NCI-H2171 (cell line): Measurements from ENCODE around the gene GNRHR.
"Not testable (repeated sequence)": the region's sequence is repeated elsewhere in the genome, so short reads cannot be mapped to it uniquely, and the experiment has no call there.

ENCODE experiments used
- DNase-seq: peaks from one replicate; lab custom pipeline; 2025; lab: John Stamatoyannopoulos, UW

Gene GNRHR

GRCh38 chr4:67754288-67754687, at the start of gene GNRHR:
TSS of gene GNRHR (minus strand) at chr4:67754388. CDS start at chr4:67754335, 53 bp downstream.
- no peak for DNase-seq

DNA sequence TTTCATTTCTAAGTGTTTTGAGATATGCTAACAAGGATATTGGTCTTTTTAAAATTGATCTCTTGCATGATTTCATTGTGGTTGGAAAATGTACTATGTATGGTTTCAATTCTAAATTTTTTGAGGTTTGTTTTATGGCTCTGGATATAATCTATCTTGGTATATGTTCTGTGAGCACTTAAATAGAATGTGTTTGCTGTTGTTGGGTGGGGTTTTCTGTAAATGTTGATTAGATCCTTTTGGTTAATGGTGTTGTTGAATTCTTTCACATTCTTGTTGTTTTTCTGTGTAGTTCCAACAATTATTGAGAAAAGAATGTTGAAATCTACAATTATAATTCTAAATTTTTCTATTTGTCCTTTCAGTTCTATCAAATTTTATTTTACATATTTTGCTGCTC, 42.6 kb upstream of the GNRHR start:
- DNase-seq = no peak

- no peak for DNase-seq
Measured at GRCh38 chr4:67790721-67791120, 36.5 kb upstream of the GNRHR start.

DNA sequence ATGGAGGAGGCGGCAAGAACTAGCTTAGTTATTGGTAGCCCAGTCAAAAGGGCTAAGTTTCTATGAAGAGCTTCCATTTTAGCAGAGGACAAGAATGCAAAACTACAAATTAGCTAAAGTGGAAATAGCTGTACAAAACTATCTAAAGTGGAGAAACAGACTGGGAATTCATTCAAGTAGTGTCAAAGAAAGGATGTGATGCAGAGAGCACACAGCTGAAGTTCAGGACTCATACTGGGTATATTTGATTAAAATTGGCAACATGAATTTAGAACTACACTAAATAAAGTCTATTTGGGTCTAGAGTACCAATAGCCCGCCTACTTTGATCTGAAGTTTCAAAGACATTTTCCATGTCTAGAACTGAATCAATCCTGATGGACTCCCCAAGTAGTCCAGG, 33.1 kb upstream of the GNRHR start:
- DNase-seq = no peak

DNA sequence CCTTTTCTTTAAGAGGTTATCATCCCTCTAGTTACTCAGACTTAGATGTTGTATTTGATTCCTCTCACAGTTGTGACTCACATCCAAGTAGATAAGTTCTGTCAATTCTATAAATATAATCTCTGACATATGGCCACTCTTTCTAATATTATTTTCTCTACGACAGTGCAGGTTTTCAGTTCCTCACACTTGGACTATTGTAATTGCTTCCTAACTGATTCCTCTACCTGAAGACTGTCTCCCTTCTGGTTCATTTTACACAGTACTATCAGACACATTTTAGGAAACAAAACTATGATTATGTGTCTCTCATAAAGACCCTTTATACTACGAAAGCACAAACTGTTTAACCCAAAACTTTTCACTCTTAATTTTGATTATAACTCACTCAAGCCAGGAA, 31.3 kb upstream of the GNRHR start:
- no peak for DNase-seq

GRCh38 chr4:67779631-67780030, 25.4 kb upstream of the GNRHR start:
- DNase-seq = no peak

DNA sequence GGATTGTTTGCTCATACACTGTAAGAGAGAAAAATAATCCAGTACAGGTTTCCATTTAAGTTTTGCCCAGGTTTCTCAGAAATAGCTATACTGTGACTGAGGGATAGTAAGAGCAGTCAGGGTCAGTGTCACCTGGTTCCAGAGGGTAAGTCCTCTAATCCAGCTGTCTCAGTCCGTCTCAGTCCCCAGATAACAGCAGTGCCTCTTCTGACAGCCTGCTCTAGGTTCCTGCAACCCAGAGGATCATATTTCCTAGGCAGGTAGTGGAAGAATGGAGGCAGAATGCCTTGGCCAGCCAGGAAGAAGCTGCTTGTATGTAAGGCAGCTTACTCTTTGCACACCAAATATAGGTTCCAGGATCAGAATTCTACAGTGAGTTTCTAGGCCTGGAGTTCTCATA, 22.6 kb upstream of the GNRHR start:
- DNase-seq = no peak

DNA sequence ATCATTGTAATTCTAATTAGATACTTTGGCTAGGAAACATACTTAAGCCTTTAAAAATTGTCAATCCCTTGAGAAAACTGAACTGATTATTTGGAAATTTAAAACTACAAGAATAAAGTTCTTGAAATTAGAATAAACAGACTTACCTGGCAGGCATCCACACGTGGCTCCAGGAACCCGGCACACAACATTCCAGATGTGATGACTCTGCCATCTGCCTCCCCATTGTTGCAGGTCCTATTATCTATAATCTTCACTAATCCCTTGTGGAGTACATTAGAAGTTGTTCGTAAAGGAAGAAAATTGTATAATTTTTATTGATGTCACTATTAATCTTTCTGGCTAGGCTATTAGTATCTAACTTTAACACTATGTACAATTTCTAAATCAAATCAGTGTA, 16.2 kb upstream of the GNRHR start:
- no peak for DNase-seq

DNA sequence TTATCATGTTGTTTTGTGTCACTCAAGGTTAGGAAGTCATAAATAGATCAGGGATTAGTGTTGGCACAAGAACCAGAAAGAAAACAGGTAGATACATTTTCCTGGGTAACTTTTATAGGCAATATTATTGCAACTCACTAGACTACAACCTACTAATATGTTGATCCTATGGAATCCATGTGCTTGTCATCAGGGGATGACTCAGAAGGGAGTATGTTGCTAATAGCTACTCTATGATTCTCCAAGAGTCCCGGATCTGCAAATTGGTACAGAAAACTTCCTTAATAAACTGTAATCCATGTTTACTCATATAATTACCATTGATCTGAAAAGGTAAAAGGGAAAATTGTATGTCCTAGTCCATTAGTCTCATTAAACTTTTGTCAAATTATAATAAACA, 11.7 kb upstream of the GNRHR start:
- no peak for DNase-seq

DNA sequence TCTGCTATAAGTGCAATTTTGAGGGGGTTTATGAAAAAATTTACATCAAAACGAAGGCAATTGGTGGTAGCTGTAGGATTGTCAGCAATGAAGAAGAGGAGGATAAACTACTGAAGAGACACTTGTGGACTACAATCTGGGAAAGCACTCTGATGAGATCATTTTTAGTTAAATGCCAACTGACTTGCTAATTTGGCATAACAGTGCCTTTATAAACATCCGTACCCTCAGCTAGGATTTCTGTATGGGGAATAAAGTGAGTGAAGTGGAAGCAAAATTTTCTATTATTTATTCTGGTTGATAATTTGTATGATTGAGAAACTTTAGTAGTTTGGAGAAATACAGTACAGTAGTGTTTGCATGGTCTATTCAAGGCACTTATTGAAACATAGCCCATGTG, 11.2 kb upstream of the GNRHR start:
- DNase-seq = no peak

- DNase-seq = no peak
Measured at GRCh38 chr4:67764183-67764582, 10.0 kb upstream of the GNRHR start.

DNA sequence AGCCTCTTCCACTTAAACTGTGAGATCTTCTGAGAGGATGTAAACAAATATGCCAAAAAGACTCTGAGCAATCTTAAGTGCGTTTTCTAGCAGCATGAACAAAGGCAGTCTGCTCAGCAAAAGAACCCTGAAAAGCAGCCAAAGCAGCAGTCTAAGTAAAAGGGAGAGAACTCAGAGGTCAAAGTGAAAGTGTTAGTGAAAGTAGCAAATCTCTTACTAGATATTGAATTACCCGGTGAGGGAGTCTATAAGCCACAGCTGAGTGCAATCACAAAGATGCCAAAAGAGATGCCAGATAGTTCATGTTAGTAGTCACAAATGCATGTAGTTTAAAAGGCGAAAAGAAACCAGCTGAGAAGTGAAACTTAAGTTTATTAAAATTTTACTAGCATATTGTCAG, 7.9 kb upstream of the GNRHR start:
- DNase-seq = no peak

DNA sequence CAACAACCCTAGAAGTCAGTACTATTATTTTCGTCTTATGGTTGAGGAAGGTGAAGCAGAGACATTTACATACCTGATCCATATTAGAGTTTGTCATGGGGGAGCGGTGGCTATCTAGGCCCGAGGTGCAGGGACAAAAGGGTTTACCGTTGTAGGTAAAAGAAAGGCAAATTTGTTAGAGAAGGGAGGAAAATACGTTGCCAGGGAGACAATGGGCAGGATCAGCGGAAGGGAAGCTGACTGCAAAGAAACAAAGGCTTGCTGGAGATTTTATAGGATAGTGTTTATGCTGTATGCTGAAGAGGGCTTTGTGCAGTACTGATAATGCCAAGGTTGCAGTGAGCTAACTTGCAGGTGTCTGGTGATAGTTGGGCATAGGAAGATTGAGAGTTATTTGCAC, 2.8 kb upstream of the GNRHR start:
- not testable (repeated sequence) for DNase-seq

- no peak for DNase-seq
Measured at GRCh38 chr4:67755974-67756373, 1.8 kb upstream of the GNRHR start.

- DNase-seq = no peak
Measured at GRCh38 chr4:67751260-67751659, 2.9 kb downstream of the GNRHR start.

GRCh38 chr4:67750691-67751090, 3.5 kb downstream of the GNRHR start:
- no peak for DNase-seq

DNA sequence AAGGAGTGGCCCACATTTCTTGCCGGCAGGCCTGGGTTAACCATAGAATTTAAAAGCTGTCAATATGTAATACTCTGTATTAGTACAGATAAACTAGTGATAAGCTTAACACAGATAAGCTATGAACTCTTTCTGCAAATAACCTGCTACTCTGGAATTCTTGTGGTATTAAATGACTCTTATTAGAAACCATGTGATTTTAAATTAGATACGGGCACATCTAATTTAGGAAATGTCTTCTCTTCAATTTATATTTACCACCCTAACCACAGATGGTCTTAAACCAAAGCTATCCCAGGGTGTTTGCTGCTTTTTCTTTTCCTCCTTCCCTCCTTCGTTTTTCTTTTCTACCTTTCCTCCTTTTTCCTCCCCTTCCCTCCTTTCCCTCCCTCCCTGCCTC, 4.9 kb downstream of the GNRHR start:
- DNase-seq = no peak

- no peak for DNase-seq
Measured at GRCh38 chr4:67746797-67747495, 7.2 kb downstream of the GNRHR start.

DNA sequence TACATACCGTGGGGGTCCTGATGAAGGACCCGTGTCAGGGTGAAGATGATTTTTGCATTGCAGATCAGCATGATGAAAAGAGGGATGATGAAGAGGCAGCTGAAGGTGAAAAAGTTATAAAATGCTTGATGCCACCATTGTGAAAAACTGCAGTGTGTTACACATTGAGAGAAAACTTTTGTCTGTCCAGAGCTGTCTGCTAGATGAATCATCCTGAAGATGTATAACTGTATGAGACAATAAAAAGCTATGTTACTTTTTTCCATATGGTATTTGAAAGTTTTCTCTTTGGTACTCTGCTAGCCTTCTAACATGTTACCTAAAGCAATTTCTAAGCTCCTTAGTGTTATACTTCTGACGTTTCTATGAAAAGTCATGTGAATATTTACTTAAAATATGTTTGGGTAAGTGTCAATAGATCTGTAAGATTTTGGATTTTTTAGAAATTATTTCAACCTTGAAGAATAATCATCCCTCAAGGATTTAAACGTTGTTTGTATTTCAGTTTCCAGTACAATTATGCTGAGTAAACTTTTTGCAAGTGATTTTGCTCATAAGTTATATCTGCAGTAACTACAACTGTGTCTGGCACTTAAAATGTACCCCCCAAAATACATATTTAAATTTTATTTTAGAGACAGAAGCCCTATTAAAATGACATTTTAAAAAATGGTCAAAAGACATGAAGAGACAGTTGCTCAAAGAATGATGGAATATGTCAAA, 9.5 kb downstream of the GNRHR start:
- DNase-seq = no peak

DNA sequence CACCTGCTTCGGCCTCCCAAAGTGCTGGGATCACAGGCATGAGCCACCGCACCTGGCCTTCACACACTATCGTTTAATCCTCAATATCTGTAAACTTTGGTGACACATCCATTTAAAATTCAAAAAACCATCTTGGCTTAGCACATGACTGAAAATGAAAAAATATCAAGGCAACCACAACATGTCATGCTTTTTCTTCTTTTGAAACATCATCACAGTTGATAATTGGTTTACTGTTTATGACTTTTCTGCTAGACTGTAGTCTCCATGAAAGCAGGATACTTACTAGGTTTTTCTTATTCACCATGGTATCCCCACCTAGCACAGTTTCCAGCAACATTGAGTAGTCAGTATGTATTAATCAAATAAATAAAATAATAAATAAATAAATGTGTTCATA, 11.0 kb downstream of the GNRHR start:
- DNase-seq = no peak

- DNase-seq = no peak
Measured at GRCh38 chr4:67736262-67736661, 17.9 kb downstream of the GNRHR start.

DNA sequence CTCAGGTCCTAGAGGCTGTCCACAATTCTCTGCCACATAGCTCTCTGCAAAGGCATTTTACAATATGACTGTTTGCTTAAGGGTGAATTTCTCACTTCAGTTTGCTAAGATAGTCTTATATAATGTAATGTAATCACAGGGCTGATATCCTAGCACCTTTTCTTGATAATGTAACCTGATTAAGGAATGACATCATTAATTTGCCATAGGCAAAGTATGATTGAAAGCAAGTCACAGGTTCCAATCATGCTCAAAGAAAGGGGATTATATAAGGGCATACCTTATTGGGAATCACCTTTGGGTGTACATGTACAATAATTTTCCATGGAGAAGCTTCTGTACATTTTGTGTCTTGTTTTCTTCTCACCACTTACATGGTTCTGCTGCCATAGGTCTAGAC, 18.9 kb downstream of the GNRHR start:
- no peak for DNase-seq

- DNase-seq = not testable (repeated sequence)
Measured at GRCh38 chr4:67730511-67730910, 23.7 kb downstream of the GNRHR start.
